Central memory CD8-positive, alpha-beta T cell (primary cell): ENCODE measurements around the gene PCDHGB1.
A peak's percentile ranks its signal among the peaks of the same experiment; 100 is the strongest.
"Not testable (repeated sequence)": the region's sequence is repeated elsewhere in the genome, so short reads cannot be mapped to it uniquely, and the experiment has no call there.

Experiments
- ATAC-seq: fragments of 150-1000 bp; cut with Tn5 transposase; replicated peaks from 2 replicates; pipeline ENCODE4 v1.10.0; 2022; ENCODE audit warnings: mild to moderate bottlenecking, moderate FRiP score, moderate number of reproducible peaks; ENCODE audit not compliant: poor library complexity, severe bottlenecking; ENCODE audit errors: extremely low read depth
- DNase-seq, 2 donors: peaks; one replicate each; pipeline ENCODE4 v3.0.0; 2021; ENCODE audit warnings: low spot score in 2 of 2
- H3K27ac Mint-ChIP-seq: one replicate; pipeline ENCODE4 v1.8.0; 2022; ENCODE audit warnings: low read depth, mild to moderate bottlenecking, moderate library complexity, mixed read lengths
- H3K27me3 Mint-ChIP-seq: one replicate; pipeline ENCODE4 v1.8.0; 2022; ENCODE audit warnings: mixed read lengths
- H3K36me3 Mint-ChIP-seq: one replicate; pipeline ENCODE4 v1.8.0; 2022; ENCODE audit warnings: mild to moderate bottlenecking, moderate library complexity, mixed read lengths; ENCODE audit not compliant: insufficient read depth
- H3K4me1 Mint-ChIP-seq: one replicate; pipeline ENCODE4 v1.8.0; 2022; ENCODE audit warnings: mixed read lengths
- H3K4me3 Mint-ChIP-seq: one replicate; pipeline ENCODE4 v1.8.0; 2022; ENCODE audit warnings: mild to moderate bottlenecking, moderate library complexity, mixed read lengths
- H3K9me3 Mint-ChIP-seq: one replicate; pipeline ENCODE4 v1.8.0; 2022; ENCODE audit warnings: mixed read lengths

PCDHGB1 gene

GRCh38 chr5:141373673-141374317 is 23.9 kb downstream of the PCDHGB1 start, which contains the start of gene PCDHGA6:
Gene PCDHGA6 (plus strand): TSS chr5:141373891. CDS start chr5:141374084, 193 bp downstream.
- H3K4me1 Mint-ChIP-seq, result peaks cover 8% of the 10 kb centered on the region
- DNase-seq (no peak), ATAC-seq (no peak)
- H3K9me3 Mint-ChIP-seq, result peaks cover 9% of the 10 kb centered on the region
- H3K36me3 Mint-ChIP-seq, result peaks cover 2% of the 10 kb centered on the region
- H3K27ac Mint-ChIP-seq, result no peak within 1 kb of the TSS
- peaks cover 35% of the 10 kb centered on the region for H3K27me3 Mint-ChIP-seq
- no peak within 1 kb of the TSS for H3K4me3 Mint-ChIP-seq

DNA sequence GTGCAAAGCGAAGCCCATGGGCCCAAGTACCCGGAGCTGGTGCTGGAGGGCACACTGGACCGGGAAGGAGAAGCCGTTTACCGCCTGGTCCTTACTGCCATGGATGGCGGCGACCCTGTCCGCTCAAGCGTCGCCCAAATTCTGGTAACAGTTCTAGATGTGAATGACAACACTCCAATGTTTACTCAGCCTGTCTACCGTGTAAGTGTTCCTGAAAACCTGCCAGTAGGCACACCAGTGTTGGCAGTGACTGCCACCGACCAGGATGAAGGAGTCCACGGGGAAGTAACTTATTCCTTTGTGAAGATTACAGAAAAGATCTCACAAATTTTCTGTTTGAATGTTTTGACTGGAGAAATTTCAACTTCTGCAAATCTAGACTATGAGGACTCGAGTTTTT is 24.7 kb downstream of the PCDHGB1 start:
- Mint-ChIP-seq H3K9me3 (peaks cover 10% of the 10 kb centered on the region), H3K27ac (no peak overlapping the region), H3K27me3 (peaks cover 31% of the 10 kb centered on the region), H3K4me1 (peaks cover 8% of the 10 kb centered on the region), H3K4me3 (no peak overlapping the region), H3K36me3 (peaks cover 2% of the 10 kb centered on the region)
- ATAC-seq (no peak), DNase-seq (no peak)

- not testable (repeated sequence) for DNase-seq, H3K4me3 Mint-ChIP-seq, H3K4me1 Mint-ChIP-seq, H3K36me3 Mint-ChIP-seq, H3K9me3 Mint-ChIP-seq, ATAC-seq, H3K27ac Mint-ChIP-seq
- peaks cover 21% of the 10 kb centered on the region for H3K27me3 Mint-ChIP-seq
These were observed 25.7 kb downstream of the PCDHGB1 start for GRCh38 chr5:141375444-141376155.

- Mint-ChIP-seq H3K27ac (no peak within 1 kb of the TSS), H3K9me3 (peaks cover 13% of the 10 kb centered on the region), H3K4me3 (peak within 1 kb of the TSS; percentile 52), H3K4me1 (no peaks in the 10 kb centered on the region), H3K36me3 (peaks cover 3% of the 10 kb centered on the region), H3K27me3 (peaks cover 49% of the 10 kb centered on the region)
- ATAC-seq (no peak), DNase-seq (no peak)
These were observed 32.8 kb downstream of the PCDHGB1 start, which contains the start of gene PCDHGA7 for GRCh38 chr5:141382469-141383294. Gene PCDHGA7 (plus strand): TSS chr5:141382742. CDS start chr5:141382900, 158 bp downstream.

DNA sequence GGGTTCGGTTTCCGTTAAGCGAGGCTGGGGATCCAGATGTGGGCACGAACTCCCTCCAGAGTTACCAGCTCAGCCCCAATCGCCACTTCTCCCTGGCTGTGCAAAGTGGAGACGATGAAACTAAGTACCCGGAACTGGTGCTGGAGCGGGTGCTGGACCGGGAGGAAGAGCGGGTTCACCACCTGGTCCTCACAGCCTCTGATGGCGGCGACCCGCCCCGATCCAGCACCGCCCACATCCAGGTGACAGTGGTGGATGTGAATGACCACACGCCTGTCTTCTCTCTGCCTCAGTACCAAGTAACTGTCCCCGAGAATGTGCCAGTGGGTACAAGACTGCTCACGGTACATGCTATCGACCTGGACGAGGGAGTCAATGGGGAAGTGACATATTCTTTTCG is 33.4 kb downstream of the PCDHGB1 start:
- Mint-ChIP-seq H3K4me1 (no peaks in the 10 kb centered on the region), H3K27me3 (peaks cover 52% of the 10 kb centered on the region), H3K36me3 (peaks cover 3% of the 10 kb centered on the region), H3K9me3 (peaks cover 14% of the 10 kb centered on the region), H3K27ac (no peak overlapping the region), H3K4me3 (peak overlapping the region; percentile 52)
- DNase-seq, result no peak
- no peak for ATAC-seq

DNA sequence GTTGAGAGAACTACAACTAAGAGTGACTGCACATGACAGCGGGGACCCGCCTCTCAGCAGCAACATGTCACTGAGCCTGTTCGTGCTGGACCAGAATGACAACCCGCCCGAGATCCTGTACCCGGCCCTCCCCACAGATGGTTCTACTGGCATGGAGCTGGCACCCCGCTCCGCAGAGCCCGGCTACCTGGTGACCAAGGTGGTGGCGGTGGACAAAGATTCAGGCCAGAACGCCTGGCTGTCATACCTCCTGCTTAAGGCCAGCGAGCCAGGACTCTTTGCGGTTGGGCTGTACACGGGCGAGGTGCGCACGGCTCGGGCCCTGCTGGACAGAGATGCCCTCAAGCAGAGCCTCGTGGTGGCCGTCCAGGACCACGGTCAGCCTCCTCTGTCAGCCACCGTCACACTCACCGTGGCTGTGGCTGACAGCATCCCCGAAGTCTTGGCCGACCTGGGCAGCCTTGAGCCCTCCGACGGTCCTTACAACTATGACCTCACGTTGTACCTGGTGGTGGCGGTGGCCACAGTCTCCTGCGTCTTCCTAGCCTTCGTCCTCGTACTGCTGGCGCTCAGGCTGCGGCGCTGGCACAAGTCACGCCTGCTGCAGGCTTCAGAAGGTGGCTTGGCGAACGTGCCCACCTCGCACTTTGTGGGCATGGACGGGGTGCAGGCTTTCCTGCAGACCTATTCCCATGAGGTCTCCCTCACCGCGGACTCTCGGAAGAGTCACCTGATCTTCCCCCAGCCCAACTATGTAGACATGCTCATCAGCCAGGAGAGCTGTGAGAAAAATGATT is 34.8 kb downstream of the PCDHGB1 start:
- Mint-ChIP-seq H3K9me3 (peaks cover 14% of the 10 kb centered on the region), H3K36me3 (peaks cover 3% of the 10 kb centered on the region), H3K27me3 (peaks cover 62% of the 10 kb centered on the region), H3K4me3 (no peak overlapping the region), H3K4me1 (no peaks in the 10 kb centered on the region), H3K27ac (no peak overlapping the region)
- DNase-seq (no peak), ATAC-seq (no peak)

DNA sequence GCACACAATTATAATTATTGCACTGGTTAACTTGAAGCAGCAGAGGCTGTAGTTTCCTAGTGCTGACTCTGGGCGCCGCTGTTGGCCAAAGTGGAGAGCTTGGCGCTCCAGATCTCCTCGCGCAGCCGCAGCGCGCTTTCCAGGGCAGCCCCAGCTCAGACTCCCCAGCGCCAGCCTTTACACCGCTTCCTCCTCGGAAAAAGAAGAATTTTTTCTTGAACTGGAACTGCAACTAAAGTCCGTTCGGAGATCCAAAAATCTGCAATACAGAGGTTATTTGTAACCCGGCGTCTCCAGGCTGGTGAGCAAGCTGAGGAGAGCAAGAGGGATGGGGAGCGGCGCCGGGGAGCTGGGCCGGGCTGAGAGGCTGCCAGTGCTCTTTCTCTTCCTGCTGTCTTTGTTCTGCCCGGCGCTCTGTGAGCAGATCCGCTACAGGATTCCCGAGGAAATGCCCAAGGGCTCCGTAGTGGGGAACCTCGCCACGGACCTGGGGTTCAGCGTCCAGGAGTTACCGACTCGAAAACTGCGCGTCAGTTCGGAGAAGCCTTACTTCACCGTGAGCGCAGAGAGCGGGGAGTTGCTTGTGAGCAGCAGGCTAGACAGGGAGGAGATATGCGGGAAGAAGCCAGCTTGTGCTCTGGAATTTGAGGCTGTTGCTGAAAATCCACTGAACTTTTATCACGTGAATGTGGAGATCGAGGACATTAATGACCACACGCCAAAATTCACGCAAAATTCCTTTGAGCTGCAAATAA is 37.8 kb downstream of the PCDHGB1 start, which contains the start of gene PCDHGB4:
Gene PCDHGB4 (plus strand): TSS at position 142 of the 755 bp plus-strand sequence. CDS start 187 bp downstream, at position 329.
- peak; percentile 19 for ATAC-seq
- DNase-seq, H3K4me3 Mint-ChIP-seq, H3K4me1 Mint-ChIP-seq, H3K27ac Mint-ChIP-seq, H3K36me3 Mint-ChIP-seq: not testable (repeated sequence)
- Mint-ChIP-seq H3K9me3 (peaks cover 24% of the 10 kb centered on the region), H3K27me3 (peaks cover 79% of the 10 kb centered on the region)

DNA sequence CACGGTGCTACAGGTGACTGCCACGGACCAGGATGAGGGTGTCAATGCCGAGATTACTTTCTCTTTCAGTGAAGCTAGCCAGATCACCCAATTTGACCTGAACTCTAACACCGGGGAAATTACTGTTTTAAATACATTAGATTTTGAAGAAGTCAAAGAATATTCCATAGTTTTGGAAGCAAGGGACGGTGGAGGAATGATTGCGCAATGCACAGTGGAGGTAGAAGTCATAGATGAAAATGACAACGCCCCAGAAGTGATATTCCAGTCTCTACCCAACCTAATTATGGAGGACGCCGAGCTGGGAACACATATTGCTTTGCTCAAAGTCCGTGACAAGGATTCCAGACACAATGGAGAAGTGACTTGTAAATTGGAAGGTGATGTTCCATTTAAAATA is 38.8 kb downstream of the PCDHGB1 start:
- ATAC-seq (no peak), DNase-seq (no peak)
- peaks cover 2% of the 10 kb centered on the region for H3K36me3 Mint-ChIP-seq
- no peak overlapping the region for H3K27ac Mint-ChIP-seq
- peaks cover 25% of the 10 kb centered on the region for H3K9me3 Mint-ChIP-seq
- H3K4me1 Mint-ChIP-seq, result no peaks in the 10 kb centered on the region
- H3K4me3 Mint-ChIP-seq, result no peak overlapping the region
- peaks cover 73% of the 10 kb centered on the region for H3K27me3 Mint-ChIP-seq

DNA sequence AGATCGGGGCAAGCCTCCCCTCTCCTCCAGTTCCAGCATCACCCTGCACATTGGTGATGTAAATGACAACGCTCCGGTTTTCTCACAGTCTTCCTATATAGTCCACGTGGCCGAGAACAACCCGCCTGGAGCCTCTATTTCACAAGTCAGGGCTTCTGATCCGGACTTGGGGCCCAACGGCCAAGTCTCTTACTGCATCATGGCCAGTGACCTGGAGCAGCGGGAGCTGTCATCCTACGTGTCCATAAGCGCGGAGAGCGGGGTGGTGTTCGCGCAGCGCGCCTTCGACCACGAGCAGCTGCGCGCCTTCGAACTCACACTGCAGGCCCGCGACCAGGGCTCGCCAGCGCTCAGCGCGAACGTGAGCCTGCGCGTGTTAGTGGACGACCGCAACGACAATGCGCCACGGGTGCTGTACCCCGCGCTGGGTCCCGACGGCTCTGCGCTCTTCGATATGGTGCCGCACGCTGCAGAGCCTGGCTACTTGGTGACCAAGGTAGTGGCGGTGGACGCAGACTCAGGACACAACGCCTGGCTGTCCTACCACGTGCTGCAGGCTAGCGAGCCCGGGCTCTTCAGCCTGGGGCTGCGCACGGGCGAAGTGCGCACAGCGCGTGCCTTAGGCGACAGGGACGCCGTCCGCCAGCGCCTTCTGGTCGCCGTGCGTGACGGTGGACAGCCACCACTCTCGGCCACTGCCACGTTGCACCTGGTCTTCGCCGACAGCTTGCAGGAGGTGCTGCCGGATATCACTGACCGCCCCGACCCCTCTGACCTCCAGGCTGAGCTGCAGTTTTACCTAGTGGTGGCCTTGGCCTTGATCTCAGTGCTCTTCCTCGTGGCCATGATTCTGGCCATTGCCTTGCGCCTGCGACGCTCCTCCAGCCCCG is 39.5 kb downstream of the PCDHGB1 start:
- peaks cover 66% of the 10 kb centered on the region for H3K27me3 Mint-ChIP-seq
- H3K9me3 Mint-ChIP-seq, result peaks cover 25% of the 10 kb centered on the region
- peaks cover 2% of the 10 kb centered on the region for H3K36me3 Mint-ChIP-seq
- no peak overlapping the region for H3K4me3 Mint-ChIP-seq
- ATAC-seq (no peak), DNase-seq (no peak)
- H3K4me1 Mint-ChIP-seq, result no peaks in the 10 kb centered on the region
- no peak overlapping the region for H3K27ac Mint-ChIP-seq

GRCh38 chr5:141392429-141393198 is 42.7 kb downstream of the PCDHGB1 start, which contains the start of gene PCDHGA8:
Gene PCDHGA8 (plus strand): TSS chr5:141392633. CDS start chr5:141392814, 181 bp downstream.
- no peak within 1 kb of the TSS for H3K27ac Mint-ChIP-seq
- DNase-seq, result no peak
- H3K9me3 Mint-ChIP-seq, result peaks cover 15% of the 10 kb centered on the region
- no peaks in the 10 kb centered on the region for H3K4me1 Mint-ChIP-seq
- ATAC-seq, result no peak
- H3K4me3 Mint-ChIP-seq, result no peak within 1 kb of the TSS
- peaks cover 69% of the 10 kb centered on the region for H3K27me3 Mint-ChIP-seq
- peaks cover 2% of the 10 kb centered on the region for H3K36me3 Mint-ChIP-seq
